NCI-H82 treated with DMSO at 0.1 percent for 48 hours (cell line): ENCODE results near the gene KLF13.
"Not testable (repeated sequence)": the region's sequence is repeated elsewhere in the genome, so short reads cannot be mapped to it uniquely, and the experiment has no call there.

Experiments used
- DNase-seq: peaks from one replicate; lab custom pipeline; 2025; ENCODE audit not compliant: unreplicated experiment; lab: John Stamatoyannopoulos, UW

The KLF13 gene

GRCh38 chr15:31344823-31345605 is 18.4 kb downstream of the KLF13 start:
- DNase-seq = no peak

GRCh38 chr15:31345606-31346366 is 19.2 kb downstream of the KLF13 start:
- DNase-seq = no peak

GRCh38 chr15:31346367-31347066 is 19.9 kb downstream of the KLF13 start:
- DNase-seq = no peak

GRCh38 chr15:31347067-31347975 is 20.7 kb downstream of the KLF13 start:
- DNase-seq = no peak

- DNase-seq = no peak
These were observed 21.6 kb downstream of the KLF13 start for GRCh38 chr15:31347981-31348803.

GRCh38 chr15:31349233-31350141 is 22.9 kb downstream of the KLF13 start:
- no peak for DNase-seq

- DNase-seq = no peak
These were observed 24.1 kb downstream of the KLF13 start for GRCh38 chr15:31350771-31351170.

- no peak for DNase-seq
These were observed 25.7 kb downstream of the KLF13 start for GRCh38 chr15:31352339-31352751.

GRCh38 chr15:31352911-31353811 is 26.5 kb downstream of the KLF13 start:
- no peak for DNase-seq

GRCh38 chr15:31353931-31354330 is 27.3 kb downstream of the KLF13 start:
- no peak for DNase-seq

- DNase-seq = not testable (repeated sequence)
These were observed 29.5 kb downstream of the KLF13 start for GRCh38 chr15:31356097-31356496.

- no peak for DNase-seq
These were observed 30.5 kb downstream of the KLF13 start for GRCh38 chr15:31357148-31357547.

GRCh38 chr15:31358163-31358562 is 31.5 kb downstream of the KLF13 start:
- no peak for DNase-seq

- no peak for DNase-seq
These were observed 32.5 kb downstream of the KLF13 start for GRCh38 chr15:31358957-31359701.

GRCh38 chr15:31359702-31360111 is 33.1 kb downstream of the KLF13 start:
- no peak for DNase-seq

GRCh38 chr15:31360158-31360561 is 33.5 kb downstream of the KLF13 start:
- no peak for DNase-seq
